ENCODE measurements around the gene DSEL. TPM values are rescaled to one million over a fixed set of nuclear protein-coding genes. Genes with fewer than 3 reads are reported as not detected.

The DSEL gene
- total RNA-seq, 1 experiment from 2014 or later = 6.8 TPM

GRCh38 chr18:67500522-67501205, 15.9 kb downstream of the DSEL start:
- no peak for DNase-seq (ENCODE audit: low spot score)

GRCh38 chr18:67496469-67496868, 20.1 kb downstream of the DSEL start:
- no peak for DNase-seq (ENCODE audit: low spot score)

- no peak for DNase-seq (ENCODE audit: low spot score)
Observed at GRCh38 chr18:67486534-67486933, 30.0 kb downstream of the DSEL start.

GRCh38 chr18:67485655-67486054, 30.9 kb downstream of the DSEL start:
- no peak for DNase-seq (ENCODE audit: low spot score)

GRCh38 chr18:67484458-67484857, 32.1 kb downstream of the DSEL start:
- no peak for DNase-seq (ENCODE audit: low spot score)

GRCh38 chr18:67483952-67484351, 32.6 kb downstream of the DSEL start:
- no peak for DNase-seq (ENCODE audit: low spot score)

GRCh38 chr18:67483237-67483636, 33.3 kb downstream of the DSEL start:
- no peak for DNase-seq (ENCODE audit: low spot score)

GRCh38 chr18:67478249-67478648, 38.3 kb downstream of the DSEL start:
- DNase-seq (ENCODE audit: low spot score) = no peak

- no peak for DNase-seq (ENCODE audit: low spot score)
Observed at GRCh38 chr18:67477522-67477921, 39.0 kb downstream of the DSEL start.

- no peak for DNase-seq (ENCODE audit: low spot score)
Observed at GRCh38 chr18:67476585-67476984, 39.9 kb downstream of the DSEL start.

- no peak for DNase-seq (ENCODE audit: low spot score)
Observed at GRCh38 chr18:67475673-67476072, 40.8 kb downstream of the DSEL start.

- DNase-seq (ENCODE audit: low spot score) = no peak
Observed at GRCh38 chr18:67468038-67468437, 48.5 kb downstream of the DSEL start.

GRCh38 chr18:67467188-67467587, 49.3 kb downstream of the DSEL start:
- DNase-seq (ENCODE audit: low spot score) = no peak

GRCh38 chr18:67464499-67464898, 52.0 kb downstream of the DSEL start:
- DNase-seq (ENCODE audit: low spot score) = no peak

- no peak for DNase-seq (ENCODE audit: low spot score)
Observed at GRCh38 chr18:67463829-67464228, 52.7 kb downstream of the DSEL start.

- no peak for DNase-seq (ENCODE audit: low spot score)
Observed at GRCh38 chr18:67456711-67457110, 59.8 kb downstream of the DSEL start.

Measured in A172 (cell line).